Activated B cell treated with CpG ODN at 0.5 μM for 24 hours (primary cell): ENCODE results near the gene HDAC4. TPM values are rescaled to one million over a fixed set of nuclear protein-coding genes. Genes with fewer than 3 reads are reported as not detected.

Experiments
- ATAC-seq: fragments of 200-7000 bp; cut with Tn5 transposase; one replicate; pipeline ENCODE4 v1.10.0; 2021; ENCODE audit warnings: low read depth, mild to moderate bottlenecking, moderate library complexity
- CTCF ChIA-PET: fragments of 350-600 bp; sonication (Branson Sonifier 250); formaldehyde crosslinking; loops from one replicate; lab custom pipeline; 2021; ENCODE audit warnings: antibody characterized with exemption; lab: Charles Lee
- POLR2A ChIA-PET: fragments of 350-600 bp; sonication (Branson Sonifier 250); formaldehyde crosslinking; loops from one replicate; lab custom pipeline; 2021; ENCODE audit warnings: antibody characterized with exemption; lab: Charles Lee
- DNase-seq: peaks from one replicate; pipeline ENCODE4 v3.0.0; 2022
- H3K27ac Mint-ChIP-seq: one replicate; pipeline ENCODE4 v1.8.0; 2020; ENCODE audit warnings: mixed read lengths
- H3K27me3 Mint-ChIP-seq: one replicate; pipeline ENCODE4 v1.8.0; 2021; ENCODE audit warnings: mixed read lengths
- H3K36me3 Mint-ChIP-seq: one replicate; pipeline ENCODE4 v1.8.0; 2021; ENCODE audit warnings: low read depth, mixed read lengths
- H3K4me1 Mint-ChIP-seq: one replicate; pipeline ENCODE4 v1.8.0; 2021; ENCODE audit warnings: mixed read lengths
- H3K4me3 Mint-ChIP-seq: one replicate; pipeline ENCODE4 v1.8.0; 2020; ENCODE audit warnings: mild to moderate bottlenecking, mixed read lengths
- H3K9me3 Mint-ChIP-seq: one replicate; pipeline ENCODE4 v1.8.0; 2020; ENCODE audit warnings: mixed read lengths
- intact Hi-C: fragments of 100-400 bp; cut with micrococcal nuclease; formaldehyde crosslinking; loops from one replicate; pipeline ENCODE4 v1.15.1; 2024
- total RNA-seq: library from RNA; stranded (reverse); gene quantifications from 2 replicates; pipeline ENCODE4 v1.2.3, GENCODE V29; 2022
- TF ChIP-seq, protein P1 (sequence below): fragments of 200-600 bp; IDR thresholded peaks from one replicate; pipeline ENCODE4 v1.8.0; 2022; ENCODE audit warnings: antibody characterized with exemption, mild to moderate bottlenecking

HDAC4 gene
- total RNA-seq, 1 donor from 2014 or later: 31.9 TPM

DNA sequence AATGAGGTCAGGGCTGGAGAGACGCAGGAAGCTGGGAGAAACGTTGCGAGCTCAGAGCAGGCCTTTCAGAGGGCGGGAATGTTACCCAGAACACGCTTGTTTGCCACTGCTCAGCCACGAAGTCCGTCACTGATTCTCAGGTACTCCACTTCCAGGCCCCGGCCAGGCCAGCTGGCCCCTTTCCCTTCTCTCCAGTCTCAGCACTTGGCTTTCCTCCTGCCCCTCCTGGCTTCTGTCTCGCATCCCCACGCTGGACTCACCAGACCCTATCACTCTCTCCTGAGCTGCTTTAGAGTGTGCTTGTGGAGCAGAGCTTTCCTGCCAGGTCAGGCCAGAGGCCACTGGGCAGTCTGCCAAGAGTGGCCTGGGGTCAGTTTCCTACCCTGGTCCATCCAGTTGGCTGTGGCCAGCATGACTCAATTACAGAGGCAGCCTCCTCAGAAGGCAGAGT lies 401.5 kb downstream of the HDAC4 start:
- Mint-ChIP-seq H3K9me3 (peaks cover 12% of the 10 kb centered on the region), H3K27me3 (peaks cover 7% of the 10 kb centered on the region), H3K36me3 (no peaks in the 10 kb centered on the region), H3K4me3 (no peak overlapping the region), H3K4me1 (no peaks in the 10 kb centered on the region), H3K27ac (no peak overlapping the region)
- ChIA-PET POLR2A (no interaction called here), CTCF (no interaction called here)
- TF ChIP-seq, protein P1, sequence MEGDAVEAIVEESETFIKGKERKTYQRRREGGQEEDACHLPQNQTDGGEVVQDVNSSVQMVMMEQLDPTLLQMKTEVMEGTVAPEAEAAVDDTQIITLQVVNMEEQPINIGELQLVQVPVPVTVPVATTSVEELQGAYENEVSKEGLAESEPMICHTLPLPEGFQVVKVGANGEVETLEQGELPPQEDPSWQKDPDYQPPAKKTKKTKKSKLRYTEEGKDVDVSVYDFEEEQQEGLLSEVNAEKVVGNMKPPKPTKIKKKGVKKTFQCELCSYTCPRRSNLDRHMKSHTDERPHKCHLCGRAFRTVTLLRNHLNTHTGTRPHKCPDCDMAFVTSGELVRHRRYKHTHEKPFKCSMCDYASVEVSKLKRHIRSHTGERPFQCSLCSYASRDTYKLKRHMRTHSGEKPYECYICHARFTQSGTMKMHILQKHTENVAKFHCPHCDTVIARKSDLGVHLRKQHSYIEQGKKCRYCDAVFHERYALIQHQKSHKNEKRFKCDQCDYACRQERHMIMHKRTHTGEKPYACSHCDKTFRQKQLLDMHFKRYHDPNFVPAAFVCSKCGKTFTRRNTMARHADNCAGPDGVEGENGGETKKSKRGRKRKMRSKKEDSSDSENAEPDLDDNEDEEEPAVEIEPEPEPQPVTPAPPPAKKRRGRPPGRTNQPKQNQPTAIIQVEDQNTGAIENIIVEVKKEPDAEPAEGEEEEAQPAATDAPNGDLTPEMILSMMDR: no peak
- no peak for ATAC-seq
- intact Hi-C loops: no loop called here
- no peak for DNase-seq

DNA sequence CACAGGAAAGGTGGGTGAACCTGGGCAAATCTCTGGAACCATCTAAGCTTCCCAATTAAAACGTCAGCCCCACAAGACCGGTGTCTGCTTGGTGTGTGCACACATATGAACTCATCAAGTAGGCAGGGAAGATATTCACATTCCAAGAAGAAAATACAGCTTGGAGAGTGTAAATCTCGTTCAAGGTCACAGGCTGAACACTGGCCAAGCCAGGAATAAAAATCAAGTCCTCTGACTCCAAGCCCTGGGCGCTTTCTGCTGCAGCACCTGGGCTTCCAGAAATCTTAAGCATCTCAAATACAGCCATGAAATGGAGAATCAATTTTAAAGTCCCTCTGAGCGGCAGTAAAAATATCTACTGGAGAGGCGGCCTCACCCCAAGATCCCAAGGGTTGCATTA lies 402.0 kb downstream of the HDAC4 start:
- TF ChIP-seq, protein P1: no peak
- intact Hi-C loops: no loop called here
- ChIA-PET POLR2A (no interaction called here), CTCF (no interaction called here)
- Mint-ChIP-seq H3K27ac (no peak overlapping the region), H3K9me3 (peaks cover 14% of the 10 kb centered on the region), H3K4me1 (no peaks in the 10 kb centered on the region), H3K36me3 (no peaks in the 10 kb centered on the region), H3K27me3 (peaks cover 3% of the 10 kb centered on the region), H3K4me3 (no peak overlapping the region)
- DNase-seq: no peak
- no peak for ATAC-seq
